Upper lobe of left lung (tissue), 6 donors: ENCODE data around the gene RFT1. TPM values are rescaled to one million over a fixed set of nuclear protein-coding genes. Genes with fewer than 3 reads are reported as not detected.

ENCODE experiments used
- ATAC-seq, 2 donors: fragments of 200-7000 bp; cut with Tn5 transposase; one replicate each; pipeline ENCODE4 v1.9.1; 2022; ENCODE audit warnings: mild to moderate bottlenecking in 2 of 2, moderate library complexity in 2 of 2; ENCODE audit not compliant: low FRiP score in 2 of 2
- DNase-seq, 2 donors: peaks; one replicate each; pipeline ENCODE4 v3.0.0-alpha.2; 2019 to 2020
- H3K27ac ChIP-seq, 4 donors: fragments of 200-600 bp; sonication (generic); one replicate each; pipeline ENCODE4 v1.5.1; 2016 to 2019
- H3K27me3 ChIP-seq, 4 donors: fragments of 200-600 bp; sonication (generic); one replicate each; pipeline ENCODE4 v1.5.1; 2017 to 2019
- H3K36me3 ChIP-seq, 4 donors: fragments of 200-600 bp; sonication (generic); one replicate each; pipeline ENCODE4 v1.5.1; 2016 to 2019
- H3K4me1 ChIP-seq, 4 donors: fragments of 200-600 bp; sonication (generic); one replicate each; pipeline ENCODE4 v1.5.1; 2018 to 2019
- H3K4me3 ChIP-seq, 4 donors: fragments of 200-600 bp; sonication (generic); one replicate each; pipeline ENCODE4 v1.5.1; 2017 to 2019; ENCODE audit warnings: mild to moderate bottlenecking in 2 of 4, moderate library complexity in 1 of 4
- H3K9me3 ChIP-seq, 4 donors: fragments of 200-600 bp; sonication (generic); one replicate each; pipeline ENCODE4 v1.5.1; 2018 to 2019
- EP300 ChIP-seq, 4 donors: sonication (generic); formaldehyde crosslinking; IDR thresholded peaks; one replicate each; pipeline ENCODE4 v1.5.1; 2017; ENCODE audit warnings: antibody characterized with exemption in 4 of 4, control low read depth in 2 of 4
- POLR2A ChIP-seq, 4 donors: fragments of 450-650 bp; IDR thresholded peaks; one replicate each; pipeline ENCODE4 v1.5.1; 2016 to 2017; ENCODE audit warnings: antibody characterized with exemption in 4 of 4, mild to moderate bottlenecking in 2 of 4
- POLR2AphosphoS5 ChIP-seq, 2 donors: sonication (generic); formaldehyde crosslinking; IDR thresholded peaks; one replicate each; pipeline ENCODE4 v1.5.1; 2017; ENCODE audit warnings: antibody characterized with exemption in 2 of 2
- WGBS, 2 donors: methylation state at CpG; one replicate each; pipeline ENCODE4 v1.1.5; 2017 to 2018; 5-methylcytosine and 5-hydroxymethylcytosine counted together
- total RNA-seq, 6 donors: library from RNA; depleted of rRNA in 4 of 6; stranded (reverse); fragments of >200 nt in 4 of 6; gene quantifications; one replicate each; pipeline versions ENCODE4 v1.1.0 to v1.2.1, GENCODE V29; 2016 to 2021
- TF ChIP-seq, protein P1 (sequence below), 6 experiments: fragments of 450-650 bp in 4 of 6; fragments of 200-600 bp in 2 of 6; sonication (generic) in 2 of 6; IDR thresholded peaks; one replicate each; pipeline ENCODE4 v1.5.1; 2016 to 2019; ENCODE audit warnings: antibody characterized with exemption in 6 of 6
- donor health status: DM: no; HTN: no; CAD: no; lungs with moderate emphysema.
- donor health status: DM: no; HTN: yes; CAD: no; lungs with severe emphysema.

Gene RFT1
- total RNA-seq, 6 donors from 2014 or later, result 5.1 to 19.9 (median 12.8) TPM

DNA sequence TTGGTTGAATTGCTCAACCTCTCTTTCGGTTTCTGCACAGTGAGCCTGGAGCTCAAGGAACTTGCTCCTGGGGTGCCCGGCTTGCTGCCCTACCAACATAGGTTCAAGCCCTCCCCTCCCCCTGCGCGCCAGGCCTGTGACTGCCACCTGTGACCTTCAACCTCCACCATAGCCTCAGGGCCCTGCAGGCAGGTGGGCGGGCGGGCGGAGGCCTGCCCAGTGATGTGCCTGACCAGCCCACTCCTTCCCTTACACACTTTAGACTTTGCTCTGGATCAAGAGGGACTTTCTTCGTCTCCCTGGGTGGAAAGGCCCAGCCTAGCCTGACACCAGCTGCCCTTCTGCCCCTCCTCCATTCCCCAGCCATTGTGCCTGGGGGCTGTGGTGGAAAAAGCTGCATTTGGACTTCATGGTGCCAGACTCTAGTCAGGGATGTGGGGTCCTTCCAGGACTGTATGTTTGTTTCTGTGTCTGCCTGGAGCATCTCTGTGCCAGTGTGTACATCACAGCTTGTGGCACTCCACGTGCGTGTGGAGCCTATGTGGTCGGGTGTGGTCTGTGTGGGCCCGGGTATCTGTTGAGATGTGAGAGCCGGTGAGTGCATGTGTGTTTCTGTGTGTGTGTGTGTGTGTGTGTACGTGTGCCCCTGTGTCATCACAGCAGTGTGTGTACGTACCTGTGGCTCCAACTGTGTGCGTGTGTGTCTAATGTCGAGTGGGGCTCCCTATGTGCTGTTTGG, 40.3 kb upstream of the RFT1 start:
- H3K4me3 ChIP-seq, result peak overlapping the region in 2 of 4 donors; percentile 18 to 28
- H3K27ac ChIP-seq, result peak overlapping the region in 3 of 4 donors; percentile 7 to 96 (median 63)
- H3K9me3 ChIP-seq, result no peaks in the 10 kb centered on the region
- ATAC-seq, result peak; percentile 19 to 61
- 54 to 59% methylated on average over 10 to 17 of the region's 17 CpGs for WGBS, 2 donors
- peaks cover 59 to 89% (median 65%) of the 10 kb centered on the region in 4 donors for H3K4me1 ChIP-seq
- H3K36me3 ChIP-seq, result peaks cover 4 to 30% (median 18%) of the 10 kb centered on the region in 4 donors
- TF ChIP-seq POLR2A (IDR thresholded peaks at IDR 0.05), result no peak
- TF ChIP-seq, protein P1, sequence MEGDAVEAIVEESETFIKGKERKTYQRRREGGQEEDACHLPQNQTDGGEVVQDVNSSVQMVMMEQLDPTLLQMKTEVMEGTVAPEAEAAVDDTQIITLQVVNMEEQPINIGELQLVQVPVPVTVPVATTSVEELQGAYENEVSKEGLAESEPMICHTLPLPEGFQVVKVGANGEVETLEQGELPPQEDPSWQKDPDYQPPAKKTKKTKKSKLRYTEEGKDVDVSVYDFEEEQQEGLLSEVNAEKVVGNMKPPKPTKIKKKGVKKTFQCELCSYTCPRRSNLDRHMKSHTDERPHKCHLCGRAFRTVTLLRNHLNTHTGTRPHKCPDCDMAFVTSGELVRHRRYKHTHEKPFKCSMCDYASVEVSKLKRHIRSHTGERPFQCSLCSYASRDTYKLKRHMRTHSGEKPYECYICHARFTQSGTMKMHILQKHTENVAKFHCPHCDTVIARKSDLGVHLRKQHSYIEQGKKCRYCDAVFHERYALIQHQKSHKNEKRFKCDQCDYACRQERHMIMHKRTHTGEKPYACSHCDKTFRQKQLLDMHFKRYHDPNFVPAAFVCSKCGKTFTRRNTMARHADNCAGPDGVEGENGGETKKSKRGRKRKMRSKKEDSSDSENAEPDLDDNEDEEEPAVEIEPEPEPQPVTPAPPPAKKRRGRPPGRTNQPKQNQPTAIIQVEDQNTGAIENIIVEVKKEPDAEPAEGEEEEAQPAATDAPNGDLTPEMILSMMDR (IDR thresholded peaks at IDR 0.05), result no peak
- TF ChIP-seq EP300 (IDR thresholded peaks at IDR 0.05), result no peak
- no peak for TF ChIP-seq POLR2AphosphoS5 (IDR thresholded peaks at IDR 0.05)
- DNase-seq, result peak; percentile 66 to 80
- H3K27me3 ChIP-seq, result no peaks in the 10 kb centered on the region

DNA sequence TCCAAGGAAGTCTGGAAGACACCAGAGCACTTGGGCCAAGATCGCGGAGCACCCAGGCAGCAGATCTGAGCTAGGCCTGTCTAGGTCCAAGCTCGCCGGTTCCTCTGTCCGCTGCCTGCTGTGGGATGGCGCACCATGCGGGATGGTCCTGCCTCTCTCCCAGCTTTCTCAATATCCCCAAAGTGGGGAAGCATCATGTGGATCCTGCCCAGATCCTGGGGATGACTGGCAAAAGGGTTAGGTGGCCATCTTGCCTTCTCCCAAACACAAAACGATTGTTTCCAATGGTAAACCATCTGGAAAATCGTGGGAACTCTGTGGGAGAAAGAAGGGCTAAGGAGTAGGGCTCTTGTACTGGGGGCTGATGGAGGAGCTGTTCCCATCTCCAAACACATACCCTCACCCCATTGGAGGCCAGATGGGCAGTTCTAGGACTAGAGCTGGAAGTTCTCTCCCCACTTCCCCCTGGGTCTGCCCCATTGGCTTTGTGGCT, 39.6 kb upstream of the RFT1 start:
- peak overlapping the region in 1 of 4 donors; percentile 38 for H3K4me3 ChIP-seq
- no peak for ATAC-seq

DNA sequence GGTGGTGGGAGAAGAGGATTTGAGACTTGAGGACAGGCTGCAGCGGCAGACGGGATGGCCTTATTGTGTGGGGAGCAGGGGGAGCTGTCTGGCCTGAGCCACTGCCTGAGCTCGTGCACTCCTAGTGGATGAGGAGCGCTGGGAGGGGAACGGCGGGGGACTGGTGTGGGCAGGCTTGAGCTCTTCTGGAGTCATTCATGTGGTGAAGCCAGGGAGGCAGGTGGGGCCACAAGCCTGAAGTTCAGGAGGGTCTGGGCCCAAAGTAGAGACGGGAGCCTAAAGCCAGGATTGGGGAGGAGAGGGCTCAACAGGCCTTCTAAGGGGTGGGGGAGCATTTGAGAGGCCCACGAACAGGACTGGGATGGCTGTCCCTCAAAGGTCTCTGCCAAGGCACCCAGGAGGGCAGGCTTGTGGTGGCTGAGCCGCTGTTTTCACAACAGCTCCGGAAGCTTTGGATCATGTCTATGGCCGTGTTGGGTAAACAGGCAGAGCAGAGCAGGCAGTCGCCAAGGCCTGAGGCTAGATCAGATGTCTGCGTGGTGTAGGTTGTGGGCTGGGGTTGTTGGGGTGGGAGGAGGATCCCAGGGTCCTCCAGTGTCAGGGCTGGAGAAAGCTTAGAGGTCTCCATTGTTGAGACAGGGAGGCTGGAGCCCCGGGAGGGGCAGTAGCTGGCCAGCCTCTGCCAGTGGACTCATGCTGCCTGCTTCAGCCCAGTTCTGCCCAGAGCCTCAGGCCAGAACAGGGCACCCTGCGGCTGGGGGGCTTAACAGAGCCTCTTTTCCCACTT, 39.0 kb upstream of the RFT1 start:
- WGBS, 2 donors, result 51 to 64% methylated on average over 13 to 15 of the region's 15 CpGs
- TF ChIP-seq, protein P1 (IDR thresholded peaks at IDR 0.05), result no peak
- TF ChIP-seq POLR2AphosphoS5 (IDR thresholded peaks at IDR 0.05), result no peak
- TF ChIP-seq POLR2A (IDR thresholded peaks at IDR 0.05), result no peak
- TF ChIP-seq EP300 (IDR thresholded peaks at IDR 0.05), result no peak
- ATAC-seq, result peak in 1 of 2 donors; percentile 12
- peaks cover 64 to 92% (median 77%) of the 10 kb centered on the region in 4 donors for H3K4me1 ChIP-seq
- peak in 1 of 2 donors; percentile 60 for DNase-seq
- no peaks in the 10 kb centered on the region for H3K9me3 ChIP-seq
- H3K36me3 ChIP-seq, result peaks cover 4 to 17% (median 10%) of the 10 kb centered on the region in 4 donors
- H3K4me3 ChIP-seq, result peak overlapping the region in 2 of 4 donors; percentile 21 to 38
- peak overlapping the region; percentile 49 to 96 (median 73) for H3K27ac ChIP-seq
- H3K27me3 ChIP-seq, result no peaks in the 10 kb centered on the region

More for the DNA sequence above, 39.6 kb upstream of the RFT1 start:
- WGBS, 2 donors, result 86 to 89% methylated on average over 7 to 9 of the region's 9 CpGs
- H3K4me1 ChIP-seq, result peaks cover 60 to 92% (median 70%) of the 10 kb centered on the region in 4 donors
- H3K36me3 ChIP-seq, result peaks cover 4 to 23% (median 16%) of the 10 kb centered on the region in 4 donors
- H3K27me3 ChIP-seq, result no peaks in the 10 kb centered on the region
- DNase-seq, result no peak
- TF ChIP-seq, protein P1 (IDR thresholded peaks at IDR 0.05), result no peak
- TF ChIP-seq EP300 (IDR thresholded peaks at IDR 0.05), result no peak
- no peak for TF ChIP-seq POLR2AphosphoS5 (IDR thresholded peaks at IDR 0.05)
- TF ChIP-seq POLR2A (IDR thresholded peaks at IDR 0.05), result no peak
- H3K9me3 ChIP-seq, result no peaks in the 10 kb centered on the region
- peak overlapping the region; percentile 49 to 96 (median 73) for H3K27ac ChIP-seq

DNA sequence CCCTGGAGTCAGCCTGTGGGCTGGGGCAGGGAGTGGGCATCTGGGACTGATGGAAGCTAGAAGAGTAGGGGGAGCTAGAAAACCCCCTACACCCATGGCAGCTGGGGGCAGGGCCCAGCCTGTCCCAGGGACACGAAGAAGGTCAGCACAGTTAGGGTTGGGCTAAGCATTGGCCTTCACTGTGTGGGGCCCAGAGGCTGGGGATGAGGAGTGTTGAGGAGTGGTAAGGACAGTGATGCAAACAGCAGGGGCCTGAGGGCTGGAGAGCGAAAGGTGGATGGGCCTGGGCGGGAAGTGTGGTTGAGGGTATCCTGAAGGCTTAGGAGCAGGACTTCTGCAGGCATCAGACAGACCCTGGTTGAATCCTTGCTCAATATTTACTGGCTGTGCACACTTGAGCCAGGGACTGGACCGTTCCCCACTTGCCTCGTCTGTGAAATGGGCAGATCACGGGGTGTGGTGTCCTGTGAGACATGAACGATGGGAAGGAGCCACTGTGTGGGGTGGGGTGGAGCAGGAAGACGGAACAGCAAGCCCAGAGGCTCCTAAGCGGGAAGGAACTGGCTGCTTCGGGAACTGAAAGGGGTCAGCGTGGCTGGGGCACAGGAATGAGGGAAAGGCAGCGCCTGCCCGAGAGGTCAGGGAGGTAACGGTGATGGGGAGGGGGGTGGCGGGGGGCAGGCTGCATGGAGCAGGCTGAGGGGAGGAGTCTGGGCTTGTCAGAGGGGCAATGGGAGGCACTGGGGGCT, 38.1 kb upstream of the RFT1 start:
- peaks cover 67 to 96% (median 84%) of the 10 kb centered on the region in 4 donors for H3K4me1 ChIP-seq
- ATAC-seq (peak in 1 of 2 donors; percentile 23), DNase-seq (peak in 1 of 2 donors; percentile 59)
- no peaks in the 10 kb centered on the region for H3K27me3 ChIP-seq
- H3K4me3 ChIP-seq, result peak overlapping the region in 2 of 4 donors; percentile 21 to 38
- H3K27ac ChIP-seq, result peak overlapping the region; percentile 49 to 96 (median 73)
- H3K36me3 ChIP-seq, result peaks cover 0 to 8% (median 3%) of the 10 kb centered on the region in 4 donors
- peak in 1 of 2 donors; percentile 7 for TF ChIP-seq POLR2AphosphoS5 (IDR thresholded peaks at IDR 0.05)
- TF ChIP-seq, protein P1 (IDR thresholded peaks at IDR 0.05), result no peak
- 72 to 73% methylated on average over 15 of the region's 15 CpGs for WGBS, 2 donors
- H3K9me3 ChIP-seq, result no peaks in the 10 kb centered on the region
